H9 (cell line): ENCODE measurements around the gene IMPACT. TPM values are rescaled to one million over a fixed set of nuclear protein-coding genes. Genes with fewer than 3 reads are reported as not detected.

Source experiments
- DNase-seq: peaks from one replicate; pipeline ENCODE4 v3.0.0-alpha.2; 2017
- H2AFZ ChIP-seq: one replicate; pipeline ENCODE4 v1.6.1; 2013; ENCODE audit warnings: mild to moderate bottlenecking, low read length, control low read depth, moderate library complexity
- H2AK5ac ChIP-seq: 2 replicates; pipeline ENCODE4 v1.6.1; 2013; ENCODE audit warnings: low read length, control low read depth, mixed read lengths; ENCODE audit not compliant: insufficient read length
- H2BK120ac ChIP-seq: one replicate; pipeline ENCODE4 v1.6.1; 2013; ENCODE audit warnings: low read depth, mild to moderate bottlenecking, low read length, control low read depth, inconsistent platforms; ENCODE audit not compliant: poor library complexity, severe bottlenecking
- H2BK12ac ChIP-seq: 2 replicates; pipeline ENCODE4 v1.6.1; 2013; ENCODE audit warnings: low read length, control low read depth, mixed read lengths, low read depth; ENCODE audit not compliant: insufficient read length
- H2BK15ac ChIP-seq: 2 replicates; pipeline ENCODE4 v1.6.1; 2013; ENCODE audit warnings: low read depth, low read length, control low read depth
- H2BK20ac ChIP-seq: one replicate; pipeline ENCODE4 v1.6.1; 2013; ENCODE audit warnings: low read depth, mild to moderate bottlenecking, low read length, control low read depth, inconsistent platforms; ENCODE audit not compliant: poor library complexity, severe bottlenecking
- H2BK5ac ChIP-seq: 2 replicates; pipeline ENCODE4 v1.6.1; 2013; ENCODE audit warnings: low read length, control low read depth, mixed read lengths; ENCODE audit not compliant: insufficient read length
- H3K14ac ChIP-seq: 2 replicates; pipeline ENCODE4 v1.6.1; 2013; ENCODE audit warnings: low read length, control low read depth; ENCODE audit not compliant: insufficient read depth
- H3K18ac ChIP-seq: 2 replicates; pipeline ENCODE4 v1.6.1; 2013; ENCODE audit warnings: low read depth, mild to moderate bottlenecking, mixed read lengths, low read length, control low read depth; ENCODE audit not compliant: insufficient read length
- H3K23ac ChIP-seq: 2 replicates; pipeline ENCODE4 v1.6.1; 2013; ENCODE audit warnings: low read length, control low read depth, mixed read lengths, low read depth; ENCODE audit not compliant: insufficient read length
- H3K23me2 ChIP-seq: 2 replicates; pipeline ENCODE4 v1.6.1; 2013; ENCODE audit warnings: low read depth, mild to moderate bottlenecking, mixed read lengths, low read length, control low read depth; ENCODE audit not compliant: insufficient read length, poor library complexity, severe bottlenecking
- H3K27ac ChIP-seq: 2 replicates; pipeline ENCODE4 v1.5.1; 2013; ENCODE audit warnings: low read length, control low read depth, mixed read lengths, low read depth; ENCODE audit not compliant: insufficient read length
- H3K27me3 ChIP-seq: 2 replicates; pipeline ENCODE4 v1.6.1; 2013; ENCODE audit warnings: low read length, control low read depth, inconsistent platforms; ENCODE audit not compliant: insufficient read depth
- H3K4ac ChIP-seq: 2 replicates; pipeline ENCODE4 v1.6.1; 2013; ENCODE audit warnings: low read depth, mild to moderate bottlenecking, control low read depth, inconsistent platforms, low read length, moderate library complexity
- H3K4me1 ChIP-seq: 2 replicates; pipeline ENCODE4 v1.6.1; 2013; ENCODE audit warnings: low read length, control low read depth, inconsistent platforms; ENCODE audit not compliant: insufficient read depth
- H3K4me2 ChIP-seq: 2 replicates; pipeline ENCODE4 v1.6.1; 2013; ENCODE audit warnings: low read length, control low read depth, mixed read lengths; ENCODE audit not compliant: insufficient read length, insufficient read depth
- H3K56ac ChIP-seq: 2 replicates; pipeline ENCODE4 v1.6.1; 2013; ENCODE audit warnings: low read depth, mild to moderate bottlenecking, mixed read lengths, low read length, control low read depth; ENCODE audit not compliant: insufficient read length
- H3K79me1 ChIP-seq: 2 replicates; pipeline ENCODE4 v1.6.1; 2013; ENCODE audit warnings: low read depth, mild to moderate bottlenecking, moderate library complexity, low read length, control low read depth, inconsistent platforms; ENCODE audit not compliant: insufficient read depth, poor library complexity, severe bottlenecking
- H3K79me2 ChIP-seq: 2 replicates; pipeline ENCODE4 v1.6.1; 2013; ENCODE audit warnings: low read length, control low read depth, inconsistent platforms; ENCODE audit not compliant: insufficient read depth
- H3K9ac ChIP-seq: 2 replicates; pipeline ENCODE4 v1.6.1; 2013; ENCODE audit warnings: low read length, control low read depth, mixed read lengths; ENCODE audit not compliant: insufficient read length; ENCODE audit errors: extremely low read depth
- H3K9me3 ChIP-seq: one replicate; pipeline ENCODE4 v1.6.1; 2013; ENCODE audit warnings: low read depth, low read length, inconsistent platforms; ENCODE audit not compliant: control insufficient read depth
- H3T11ph ChIP-seq: one replicate; pipeline ENCODE4 v1.6.1; 2013; ENCODE audit warnings: mild to moderate bottlenecking, low read length, control low read depth, inconsistent platforms
- H4K20me1 ChIP-seq: one replicate; pipeline ENCODE4 v1.6.1; 2013; ENCODE audit not compliant: control insufficient read depth, insufficient read length, insufficient read depth
- H4K5ac ChIP-seq: 2 replicates; pipeline ENCODE4 v1.6.1; 2013; ENCODE audit warnings: low read depth, mild to moderate bottlenecking, mixed read lengths, low read length, control low read depth; ENCODE audit not compliant: insufficient read length
- H4K8ac ChIP-seq: replicated peaks from 2 replicates; pipeline ENCODE4 v1.6.1; 2013; ENCODE audit warnings: low read length, control low read depth, mixed read lengths, low read depth; ENCODE audit not compliant: insufficient read length
- H4K91ac ChIP-seq: 2 replicates; pipeline ENCODE4 v1.6.1; 2013; ENCODE audit warnings: low read depth, mild to moderate bottlenecking, moderate library complexity, mixed read lengths, low read length, control low read depth; ENCODE audit not compliant: insufficient read length
- H3K27ac Mint-ChIP-seq, 3 experiments: 2 replicates in 2 of 3; 3 replicates in 1 of 3; pipeline ENCODE4 v1.8.0; 2020 to 2021; ENCODE audit warnings: mixed read lengths in 3 of 3, mild to moderate bottlenecking in 1 of 3, moderate library complexity in 1 of 3
- H3K27me3 Mint-ChIP-seq: 2 replicates; pipeline ENCODE4 v1.8.0; 2021; ENCODE audit warnings: low read depth, mild to moderate bottlenecking, moderate library complexity, mixed read lengths
- H3K36me3 Mint-ChIP-seq, 3 experiments: 2 replicates in 2 of 3; 3 replicates in 1 of 3; pipeline ENCODE4 v1.8.0; 2020 to 2021; ENCODE audit warnings: low read depth in 3 of 3, mixed read lengths in 3 of 3; ENCODE audit not compliant: insufficient read depth in 1 of 3
- H3K4me1 Mint-ChIP-seq, 2 experiments: 2 replicates each; pipeline ENCODE4 v1.8.0; 2020; ENCODE audit warnings: mixed read lengths in 2 of 2
- H3K4me3 Mint-ChIP-seq, 2 experiments: 2 replicates in 1 of 2; 3 replicates in 1 of 2; pipeline ENCODE4 v1.8.0; 2020 to 2021; ENCODE audit warnings: mild to moderate bottlenecking in 2 of 2, mixed read lengths in 2 of 2, moderate library complexity in 1 of 2
- H3K9me3 Mint-ChIP-seq, 2 experiments: 2 replicates in 1 of 2; 3 replicates in 1 of 2; pipeline ENCODE4 v1.8.0; 2020; ENCODE audit warnings: mild to moderate bottlenecking in 2 of 2, mixed read lengths in 2 of 2, moderate library complexity in 1 of 2
- CTCF ChIP-seq: fragments of 200-600 bp; sonication (generic); conservative IDR thresholded peaks from 3 replicates; pipeline ENCODE4 v1.8.0; 2021; ENCODE audit warnings: antibody characterized with exemption, mild to moderate bottlenecking
- WGBS: extraction: QIAGEN DNeasy Blood & Tissue Kit; methylation state at CpG from one replicate; pipeline ENCODE4 v1.1.7; 2013; ENCODE audit warnings: missing lambda C conversion rate, low lambda C conversion rate, mixed read lengths; ENCODE audit not compliant: insufficient read length; ENCODE audit errors: extremely low coverage; 5-methylcytosine and 5-hydroxymethylcytosine counted together
- total RNA-seq: library from RNA; stranded (reverse); gene quantifications from 2 replicates; pipeline ENCODE4 v1.2.1, GENCODE V29; 2021

IMPACT gene
- total RNA-seq, 1 experiment from 2014 or later: 41.9 TPM

DNA sequence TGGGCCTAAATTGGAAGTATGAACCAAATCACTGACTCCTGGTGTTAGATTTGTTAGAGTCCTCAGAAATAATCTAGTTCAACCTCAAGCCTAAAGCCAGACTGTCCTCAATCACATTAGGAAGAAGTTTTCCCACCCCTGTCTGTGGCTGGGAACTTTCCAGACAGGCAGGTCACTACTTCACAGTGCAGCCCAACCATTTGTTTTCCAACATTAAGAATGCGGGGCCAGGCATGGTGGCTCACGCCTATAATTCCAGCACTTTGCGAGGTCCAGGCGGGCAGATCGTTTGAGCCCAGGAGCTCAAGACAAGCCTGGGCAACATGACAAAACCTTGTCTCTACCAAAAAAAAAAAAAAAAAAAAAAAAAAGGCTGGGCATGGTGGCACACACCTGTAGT is 23.4 kb upstream of the IMPACT start:
- Histone ChIP-seq H3K4me1 (peaks cover 2% of the 10 kb centered on the region; the same call in 1 of the 2 replicates), H2AK5ac (no peak overlapping the region), H3K14ac (no peak overlapping the region), H3K4me2 (no peak overlapping the region), H3K4ac (no peak overlapping the region), H3K18ac (no peak overlapping the region), H3K27ac (no peak overlapping the region), H4K91ac (no peak overlapping the region), H3K56ac (no peak overlapping the region), H4K5ac (no peak overlapping the region), H3T11ph (no peak overlapping the region), H3K23me2 (peaks cover 4% of the 10 kb centered on the region), H2BK12ac (no peak overlapping the region), H2BK20ac (no peak overlapping the region), H3K79me2 (no peaks in the 10 kb centered on the region), H2BK5ac (no peak overlapping the region), H3K27me3 (no peaks in the 10 kb centered on the region), H3K9ac (no peak overlapping the region), H2AFZ (no peak overlapping the region), H3K79me1 (no peaks in the 10 kb centered on the region), H3K9me3 (no peaks in the 10 kb centered on the region), H2BK15ac (no peak overlapping the region), H4K20me1 (no peaks in the 10 kb centered on the region), H2BK120ac (no peak overlapping the region), H3K23ac (no peak overlapping the region), H4K8ac (no peak overlapping the region)
- no peak for DNase-seq
- no peak for TF ChIP-seq CTCF
- H3K4me1 Mint-ChIP-seq: peaks cover 38 to 40% of the 10 kb centered on the region in 2 experiments
- no peak overlapping the region for H3K27ac Mint-ChIP-seq
- no CpG with 5 or more reads among the region's 5 CpGs for WGBS
- H3K4me3 Mint-ChIP-seq: no peak overlapping the region
- peaks cover 6% of the 10 kb centered on the region for H3K27me3 Mint-ChIP-seq
- H3K9me3 Mint-ChIP-seq: no peaks in the 10 kb centered on the region; a peak in 2 of 5 replicates
- H3K36me3 Mint-ChIP-seq: no peaks in the 10 kb centered on the region
